ENCODE data around the gene ABCA7. TPM values are rescaled to one million over a fixed set of nuclear protein-coding genes. Genes with fewer than 3 reads are reported as not detected.

The ABCA7 gene
- total and polyA plus RNA-seq, 2 of the 8 experiments (the other 6 are each of a cell fraction or from before 2014, with no cell fraction given): 10.4 to 25.6 TPM

DNA sequence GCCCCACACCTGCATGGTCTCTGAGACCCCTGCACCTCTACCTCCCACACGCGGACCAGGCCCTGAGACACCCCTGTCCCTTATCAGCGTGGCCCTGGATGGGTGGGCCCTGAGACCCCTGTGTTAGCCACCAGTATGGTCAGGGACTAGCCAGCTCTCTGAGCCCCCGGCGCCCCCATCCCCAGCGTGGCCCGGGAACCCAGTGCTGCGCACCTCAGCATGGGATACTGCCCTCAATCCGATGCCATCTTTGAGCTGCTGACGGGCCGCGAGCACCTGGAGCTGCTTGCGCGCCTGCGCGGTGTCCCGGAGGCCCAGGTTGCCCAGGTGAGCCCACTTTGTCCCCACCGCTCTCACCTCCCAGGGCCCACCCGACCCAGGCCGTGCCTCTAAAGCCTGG lies 22.1 kb downstream of the ABCA7 start (continued):
- TF ChIP-seq CTBP2 (IDR thresholded peaks at IDR 0.05; ENCODE audit: borderline replicate concordance, insufficient read depth, insufficient read length, low read length): no peak
